Measurements from ENCODE around the gene RITA1. TPM values are rescaled to one million over a fixed set of nuclear protein-coding genes. Genes with fewer than 3 reads are reported as not detected.

The RITA1 gene
- total and polyA plus RNA-seq, 4 donors = 10.6 to 18.1 (median 14.9) TPM

GRCh38 chr12:113201187-113202177 is 16.0 kb downstream of the RITA1 start:
- Histone ChIP-seq H3K27ac (ENCODE audit: low read depth in 1 of 2, low read length in 2 of 2) (no peak overlapping the region), H3K9ac (ENCODE audit: low read depth in 1 of 2, low read length in 2 of 2) (no peak overlapping the region), H3K36me3 (ENCODE audit: control insufficient read depth in 4 of 4, insufficient read depth in 3 of 4, low read depth in 1 of 4, low read length in 3 of 4) (no peaks in the 10 kb centered on the region), H3K9me3 (ENCODE audit: control insufficient read depth in 4 of 4, low read length in 3 of 4) (no peaks in the 10 kb centered on the region), H3K4me3 (ENCODE audit: low read depth in 1 of 3, low read length in 3 of 3) (no peak overlapping the region), H3K27me3 (ENCODE audit: control insufficient read depth in 4 of 4, insufficient read depth in 4 of 4, low read length in 3 of 4) (no peaks in the 10 kb centered on the region), H3K4me1 (ENCODE audit: control insufficient read depth in 4 of 4, insufficient read depth in 4 of 4, low read length in 3 of 4) (peaks cover 0 to 2% (median 0%) of the 10 kb centered on the region in 4 donors)
- DNase-seq (ENCODE audit: low spot score) = no peak
- TF ChIP-seq HNF4A (conservative IDR thresholded peaks at IDR 0.05) = no peak
- TF ChIP-seq SP1 (IDR thresholded peaks at IDR 0.05) = no peak
- TF ChIP-seq TAF1 (conservative IDR thresholded peaks at IDR 0.05) = no peak
- TF ChIP-seq, protein P1, sequence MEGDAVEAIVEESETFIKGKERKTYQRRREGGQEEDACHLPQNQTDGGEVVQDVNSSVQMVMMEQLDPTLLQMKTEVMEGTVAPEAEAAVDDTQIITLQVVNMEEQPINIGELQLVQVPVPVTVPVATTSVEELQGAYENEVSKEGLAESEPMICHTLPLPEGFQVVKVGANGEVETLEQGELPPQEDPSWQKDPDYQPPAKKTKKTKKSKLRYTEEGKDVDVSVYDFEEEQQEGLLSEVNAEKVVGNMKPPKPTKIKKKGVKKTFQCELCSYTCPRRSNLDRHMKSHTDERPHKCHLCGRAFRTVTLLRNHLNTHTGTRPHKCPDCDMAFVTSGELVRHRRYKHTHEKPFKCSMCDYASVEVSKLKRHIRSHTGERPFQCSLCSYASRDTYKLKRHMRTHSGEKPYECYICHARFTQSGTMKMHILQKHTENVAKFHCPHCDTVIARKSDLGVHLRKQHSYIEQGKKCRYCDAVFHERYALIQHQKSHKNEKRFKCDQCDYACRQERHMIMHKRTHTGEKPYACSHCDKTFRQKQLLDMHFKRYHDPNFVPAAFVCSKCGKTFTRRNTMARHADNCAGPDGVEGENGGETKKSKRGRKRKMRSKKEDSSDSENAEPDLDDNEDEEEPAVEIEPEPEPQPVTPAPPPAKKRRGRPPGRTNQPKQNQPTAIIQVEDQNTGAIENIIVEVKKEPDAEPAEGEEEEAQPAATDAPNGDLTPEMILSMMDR (IDR thresholded peaks at IDR 0.05; ENCODE audit: low read depth, low read length, missing input control) = no peak
- TF ChIP-seq ZBTB33 (IDR thresholded peaks at IDR 0.05) = no peak
- no peak for TF ChIP-seq JUND (IDR thresholded peaks at IDR 0.05)
- TF ChIP-seq, protein P2, sequence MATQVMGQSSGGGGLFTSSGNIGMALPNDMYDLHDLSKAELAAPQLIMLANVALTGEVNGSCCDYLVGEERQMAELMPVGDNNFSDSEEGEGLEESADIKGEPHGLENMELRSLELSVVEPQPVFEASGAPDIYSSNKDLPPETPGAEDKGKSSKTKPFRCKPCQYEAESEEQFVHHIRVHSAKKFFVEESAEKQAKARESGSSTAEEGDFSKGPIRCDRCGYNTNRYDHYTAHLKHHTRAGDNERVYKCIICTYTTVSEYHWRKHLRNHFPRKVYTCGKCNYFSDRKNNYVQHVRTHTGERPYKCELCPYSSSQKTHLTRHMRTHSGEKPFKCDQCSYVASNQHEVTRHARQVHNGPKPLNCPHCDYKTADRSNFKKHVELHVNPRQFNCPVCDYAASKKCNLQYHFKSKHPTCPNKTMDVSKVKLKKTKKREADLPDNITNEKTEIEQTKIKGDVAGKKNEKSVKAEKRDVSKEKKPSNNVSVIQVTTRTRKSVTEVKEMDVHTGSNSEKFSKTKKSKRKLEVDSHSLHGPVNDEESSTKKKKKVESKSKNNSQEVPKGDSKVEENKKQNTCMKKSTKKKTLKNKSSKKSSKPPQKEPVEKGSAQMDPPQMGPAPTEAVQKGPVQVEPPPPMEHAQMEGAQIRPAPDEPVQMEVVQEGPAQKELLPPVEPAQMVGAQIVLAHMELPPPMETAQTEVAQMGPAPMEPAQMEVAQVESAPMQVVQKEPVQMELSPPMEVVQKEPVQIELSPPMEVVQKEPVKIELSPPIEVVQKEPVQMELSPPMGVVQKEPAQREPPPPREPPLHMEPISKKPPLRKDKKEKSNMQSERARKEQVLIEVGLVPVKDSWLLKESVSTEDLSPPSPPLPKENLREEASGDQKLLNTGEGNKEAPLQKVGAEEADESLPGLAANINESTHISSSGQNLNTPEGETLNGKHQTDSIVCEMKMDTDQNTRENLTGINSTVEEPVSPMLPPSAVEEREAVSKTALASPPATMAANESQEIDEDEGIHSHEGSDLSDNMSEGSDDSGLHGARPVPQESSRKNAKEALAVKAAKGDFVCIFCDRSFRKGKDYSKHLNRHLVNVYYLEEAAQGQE (IDR thresholded peaks at IDR 0.05) = no peak
- TF ChIP-seq RAD21 (IDR thresholded peaks at IDR 0.05) = no peak
- TF ChIP-seq, protein P3, sequence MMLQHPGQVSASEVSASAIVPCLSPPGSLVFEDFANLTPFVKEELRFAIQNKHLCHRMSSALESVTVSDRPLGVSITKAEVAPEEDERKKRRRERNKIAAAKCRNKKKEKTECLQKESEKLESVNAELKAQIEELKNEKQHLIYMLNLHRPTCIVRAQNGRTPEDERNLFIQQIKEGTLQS (IDR thresholded peaks at IDR 0.05) = no peak
- TF ChIP-seq HNF4G (IDR thresholded peaks at IDR 0.05) = no peak
- no peak for TF ChIP-seq MAX (IDR thresholded peaks at IDR 0.05)
- no peak for TF ChIP-seq NR2F2 (IDR thresholded peaks at IDR 0.05)
- 95% methylated on average over 14 of the region's 14 CpGs for WGBS
